GM12878 (cell line): ENCODE data around the gene PRODH. TPM values are rescaled to one million over a fixed set of nuclear protein-coding genes. Genes with fewer than 3 reads are reported as not detected.

ENCODE experiments used
- CBX5 ChIP-seq: sonication (generic); IDR thresholded peaks from 2 replicates; pipeline ENCODE4 v1.6.1; 2016; ENCODE audit warnings: low read depth, moderate library complexity, mild to moderate bottlenecking, inconsistent platforms
- EED ChIP-seq: sonication (generic); IDR thresholded peaks from 2 replicates; pipeline ENCODE4 v1.6.1; 2016; ENCODE audit warnings: antibody characterized with exemption, low read depth
- MEF2B ChIP-seq: fragments of 450-650 bp; IDR thresholded peaks from 2 replicates; pipeline ENCODE4 v1.6.1; 2018; ENCODE audit warnings: mild to moderate bottlenecking, moderate library complexity; ENCODE audit not compliant: partially characterized antibody, poor library complexity, severe bottlenecking
- PAX5 ChIP-seq: IDR thresholded peaks from 2 replicates; pipeline ENCODE4 v1.6.1; 2011; ENCODE audit warnings: low read depth, low read length, borderline replicate concordance
- SIX5 ChIP-seq: IDR thresholded peaks from 2 replicates; pipeline ENCODE4 v1.6.1; 2011; ENCODE audit warnings: mild to moderate bottlenecking, low read depth, low read length, moderate library complexity; ENCODE audit not compliant: severe bottlenecking
- TCF3 ChIP-seq: IDR thresholded peaks from 2 replicates; pipeline ENCODE4 v1.6.1; 2012; ENCODE audit warnings: low read depth, mild to moderate bottlenecking, low read length, borderline replicate concordance; ENCODE audit not compliant: insufficient read depth
- YY1 ChIP-seq: IDR thresholded peaks from 2 replicates; pipeline ENCODE4 v1.6.1; 2011; ENCODE audit warnings: low read depth, mild to moderate bottlenecking, low read length
- ZNF274 ChIP-seq: IDR thresholded peaks from one replicate; pipeline ENCODE4 v1.8.0; 2011; ENCODE audit not compliant: insufficient read length, insufficient read depth
- polyA plus RNA-seq, 11 experiments: library from polyadenylated mRNA; depleted of rRNA in 4 of 11; unstranded in 6 of 11; stranded (reverse) in 5 of 11; fragments of >200 nt; fragmentation: Nextera tagmentation in 4 of 11; fragmentation: Illumina TruSeq in 1 of 11; extraction: Ambion mirVana in 4 of 11; extraction: Trizol in 1 of 11; gene quantifications; 1 replicate in 1 of 11; 2 replicates in 10 of 11; pipeline versions ENCODE4 v1.2.1 to v1.2.3, GENCODE V29; 2011 to 2016; ENCODE audit warnings: inconsistent platforms in 2 of 11, missing spikeins in 2 of 11, low read depth in 1 of 11
- total RNA-seq, 4 experiments: library from RNA; depleted of rRNA in 3 of 4; stranded (reverse); fragments of >200 nt in 3 of 4; fragmentation: Illumina TruSeq in 1 of 4; extraction: Trizol in 1 of 4; gene quantifications; 2 replicates each; pipeline versions ENCODE4 v1.2.1 to v1.2.3, GENCODE V29; 2013 to 2021
- TF ChIP-seq, protein P1 (sequence below): IDR thresholded peaks from 2 replicates; pipeline ENCODE4 v1.6.1; 2012; ENCODE audit warnings: low read depth, low read length, improper control_type of control experiment
- TF ChIP-seq, protein P2 (sequence below): fragments of 450-650 bp; IDR thresholded peaks from 2 replicates; pipeline ENCODE4 v1.6.1; 2016; ENCODE audit warnings: mild to moderate bottlenecking
- TF ChIP-seq, protein P3 (sequence below): IDR thresholded peaks from 2 replicates; pipeline ENCODE4 v1.6.1; 2011; ENCODE audit warnings: low read depth, mild to moderate bottlenecking, low read length, moderate library complexity, borderline replicate concordance; ENCODE audit errors: extremely low read depth
- TF ChIP-seq, protein P4 (sequence below): fragments of 450-650 bp; IDR thresholded peaks from 2 replicates; pipeline ENCODE4 v1.6.1; 2014; ENCODE audit warnings: mild to moderate bottlenecking
- TF ChIP-seq, protein P5 (sequence below): IDR thresholded peaks from 2 replicates; pipeline ENCODE4 v1.6.1; 2011; ENCODE audit warnings: low read depth, low read length, improper control_type of control experiment, borderline replicate concordance

PRODH gene
- total and polyA plus RNA-seq, 10 of the 15 experiments (the other 5 are each of a cell fraction or from before 2014, with no cell fraction given), result 0.03 to 0.10 (median 0.07) TPM; not detected in 6

DNA sequence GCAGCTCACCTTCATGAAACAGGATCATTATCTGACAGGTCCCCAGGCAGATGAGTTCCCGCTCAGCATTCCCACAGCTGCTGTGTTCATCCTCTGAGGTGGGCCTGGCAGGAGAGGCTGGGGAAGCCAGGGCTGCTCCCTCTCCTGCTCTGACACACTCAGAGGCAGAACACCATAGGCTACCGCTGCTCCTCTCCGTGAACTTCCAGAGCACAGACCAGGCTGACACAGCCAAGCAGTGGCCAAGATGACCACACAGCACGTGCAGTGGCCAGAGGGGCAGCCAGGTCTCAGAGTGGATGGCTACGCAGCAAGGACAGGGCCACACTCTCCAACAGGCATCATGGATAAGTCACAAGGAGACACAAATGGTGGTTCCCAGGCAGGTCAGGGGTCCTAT is 8.5 kb downstream of the PRODH start (continued):
- no peak for TF ChIP-seq EED
- TF ChIP-seq PAX5, result no peak
- no peak for TF ChIP-seq SIX5
- TF ChIP-seq, protein P1, sequence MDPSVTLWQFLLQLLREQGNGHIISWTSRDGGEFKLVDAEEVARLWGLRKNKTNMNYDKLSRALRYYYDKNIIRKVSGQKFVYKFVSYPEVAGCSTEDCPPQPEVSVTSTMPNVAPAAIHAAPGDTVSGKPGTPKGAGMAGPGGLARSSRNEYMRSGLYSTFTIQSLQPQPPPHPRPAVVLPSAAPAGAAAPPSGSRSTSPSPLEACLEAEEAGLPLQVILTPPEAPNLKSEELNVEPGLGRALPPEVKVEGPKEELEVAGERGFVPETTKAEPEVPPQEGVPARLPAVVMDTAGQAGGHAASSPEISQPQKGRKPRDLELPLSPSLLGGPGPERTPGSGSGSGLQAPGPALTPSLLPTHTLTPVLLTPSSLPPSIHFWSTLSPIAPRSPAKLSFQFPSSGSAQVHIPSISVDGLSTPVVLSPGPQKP, result no peak
- no peak for TF ChIP-seq CBX5
- TF ChIP-seq, protein P2, sequence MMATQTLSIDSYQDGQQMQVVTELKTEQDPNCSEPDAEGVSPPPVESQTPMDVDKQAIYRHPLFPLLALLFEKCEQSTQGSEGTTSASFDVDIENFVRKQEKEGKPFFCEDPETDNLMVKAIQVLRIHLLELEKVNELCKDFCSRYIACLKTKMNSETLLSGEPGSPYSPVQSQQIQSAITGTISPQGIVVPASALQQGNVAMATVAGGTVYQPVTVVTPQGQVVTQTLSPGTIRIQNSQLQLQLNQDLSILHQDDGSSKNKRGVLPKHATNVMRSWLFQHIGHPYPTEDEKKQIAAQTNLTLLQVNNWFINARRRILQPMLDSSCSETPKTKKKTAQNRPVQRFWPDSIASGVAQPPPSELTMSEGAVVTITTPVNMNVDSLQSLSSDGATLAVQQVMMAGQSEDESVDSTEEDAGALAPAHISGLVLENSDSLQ, result no peak
- no peak for TF ChIP-seq ZNF274
- TF ChIP-seq TCF3, result no peak
- TF ChIP-seq, protein P3, sequence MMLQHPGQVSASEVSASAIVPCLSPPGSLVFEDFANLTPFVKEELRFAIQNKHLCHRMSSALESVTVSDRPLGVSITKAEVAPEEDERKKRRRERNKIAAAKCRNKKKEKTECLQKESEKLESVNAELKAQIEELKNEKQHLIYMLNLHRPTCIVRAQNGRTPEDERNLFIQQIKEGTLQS, result no peak
- no peak for TF ChIP-seq YY1
- TF ChIP-seq, protein P4, sequence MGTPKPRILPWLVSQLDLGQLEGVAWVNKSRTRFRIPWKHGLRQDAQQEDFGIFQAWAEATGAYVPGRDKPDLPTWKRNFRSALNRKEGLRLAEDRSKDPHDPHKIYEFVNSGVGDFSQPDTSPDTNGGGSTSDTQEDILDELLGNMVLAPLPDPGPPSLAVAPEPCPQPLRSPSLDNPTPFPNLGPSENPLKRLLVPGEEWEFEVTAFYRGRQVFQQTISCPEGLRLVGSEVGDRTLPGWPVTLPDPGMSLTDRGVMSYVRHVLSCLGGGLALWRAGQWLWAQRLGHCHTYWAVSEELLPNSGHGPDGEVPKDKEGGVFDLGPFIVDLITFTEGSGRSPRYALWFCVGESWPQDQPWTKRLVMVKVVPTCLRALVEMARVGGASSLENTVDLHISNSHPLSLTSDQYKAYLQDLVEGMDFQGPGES, result no peak
- TF ChIP-seq, protein P5, sequence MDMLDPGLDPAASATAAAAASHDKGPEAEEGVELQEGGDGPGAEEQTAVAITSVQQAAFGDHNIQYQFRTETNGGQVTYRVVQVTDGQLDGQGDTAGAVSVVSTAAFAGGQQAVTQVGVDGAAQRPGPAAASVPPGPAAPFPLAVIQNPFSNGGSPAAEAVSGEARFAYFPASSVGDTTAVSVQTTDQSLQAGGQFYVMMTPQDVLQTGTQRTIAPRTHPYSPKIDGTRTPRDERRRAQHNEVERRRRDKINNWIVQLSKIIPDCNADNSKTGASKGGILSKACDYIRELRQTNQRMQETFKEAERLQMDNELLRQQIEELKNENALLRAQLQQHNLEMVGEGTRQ, result no peak
- no peak for TF ChIP-seq MEF2B
